ENCODE data around the gene DCTN4.

DNA sequence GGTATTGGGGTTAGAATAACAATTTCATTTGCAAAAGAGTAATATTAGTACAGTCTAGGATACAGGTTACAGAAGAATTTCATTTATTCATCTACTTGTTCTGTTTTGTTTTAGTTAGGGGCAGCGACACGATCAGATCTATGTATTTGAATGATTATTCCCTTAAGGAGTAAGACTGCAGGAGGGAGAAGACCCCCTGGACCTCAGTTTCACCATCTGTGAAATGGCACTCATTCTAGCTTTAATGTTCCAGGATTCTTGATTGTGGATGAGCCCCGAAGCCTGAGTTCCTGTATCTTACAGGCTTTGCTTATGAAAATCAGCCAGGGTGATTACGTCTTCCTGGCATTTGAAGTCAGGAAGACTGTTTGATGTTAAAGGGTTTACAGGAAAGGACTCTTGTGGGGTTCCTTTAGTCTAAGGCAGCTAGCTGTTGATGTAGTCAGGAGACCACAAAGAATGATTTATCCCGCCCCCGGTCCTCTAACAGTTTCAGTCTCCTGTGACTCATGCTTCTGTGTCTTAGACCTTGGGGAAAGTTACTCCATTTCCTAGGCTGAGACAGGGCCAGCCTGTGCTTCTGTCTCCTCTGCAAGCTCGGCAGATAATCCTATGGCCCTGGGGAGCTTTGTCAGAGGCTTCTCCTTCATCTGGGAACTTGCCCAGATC, 31.3 kb upstream of the DCTN4 start:
- TF ChIP-seq POLR2AphosphoS5 (IDR thresholded peaks at IDR 0.05; ENCODE audit: borderline replicate concordance, low read depth, low read length) (no peak), EZH2 (IDR thresholded peaks at IDR 0.05) (no peak), FOXP2 (optimal IDR thresholded peaks at IDR 0.05; ENCODE audit: control extremely low read depth, extremely low read length, insufficient read depth) (no peak)

Data from SK-N-MC (cell line).